Activated CD4-positive, alpha-beta memory T cell treated with anti-CD3 and anti-CD28 coated beads for 36 hours (primary cell): ENCODE data around the gene AGPAT4. TPM values are rescaled to one million over a fixed set of nuclear protein-coding genes. Genes with fewer than 3 reads are reported as not detected.

Experiments used
- CTCF ChIA-PET: fragments of 350-600 bp; sonication (Branson Sonifier 250); formaldehyde crosslinking; loops from one replicate; lab custom pipeline; 2021; ENCODE audit warnings: antibody characterized with exemption, inconsistent platforms; lab: Charles Lee
- POLR2A ChIA-PET: fragments of 350-600 bp; sonication (Branson Sonifier 250); formaldehyde crosslinking; loops from one replicate; lab custom pipeline; 2021; ENCODE audit warnings: antibody characterized with exemption; lab: Charles Lee
- DNase-seq: peaks from one replicate; pipeline ENCODE4 v3.0.0-alpha.2; 2020
- H3K27ac Mint-ChIP-seq: one replicate; pipeline ENCODE4 v1.8.0; 2021; ENCODE audit warnings: mixed read lengths
- H3K27me3 Mint-ChIP-seq: one replicate; pipeline ENCODE4 v1.8.0; 2021; ENCODE audit warnings: mixed read lengths
- H3K36me3 Mint-ChIP-seq: one replicate; pipeline ENCODE4 v1.8.0; 2021; ENCODE audit warnings: mixed read lengths
- H3K4me1 Mint-ChIP-seq: one replicate; pipeline ENCODE4 v1.8.0; 2021; ENCODE audit warnings: low read depth, mixed read lengths
- H3K4me3 Mint-ChIP-seq: one replicate; pipeline ENCODE4 v1.8.0; 2021; ENCODE audit warnings: mild to moderate bottlenecking, mixed read lengths
- H3K9me3 Mint-ChIP-seq: one replicate; pipeline ENCODE4 v1.8.0; 2021; ENCODE audit warnings: mixed read lengths
- intact Hi-C: fragments of 100-400 bp; cut with micrococcal nuclease; formaldehyde crosslinking; loops from one replicate; pipeline ENCODE4 v1.15.1; 2023
- total RNA-seq, 2 experiments: library from RNA; stranded (reverse); gene quantifications; one replicate each; pipeline ENCODE4 v1.2.3, GENCODE V29; 2021

AGPAT4 gene
- total RNA-seq, 2 experiments from 2014 or later, result 4.7 to 5.6 TPM

GRCh38 chr6:161137839-161138542 is 135.9 kb downstream of the AGPAT4 start:
- peaks cover 4% of the 10 kb centered on the region for H3K36me3 Mint-ChIP-seq
- H3K4me3 Mint-ChIP-seq, result no peak overlapping the region
- H3K27ac Mint-ChIP-seq, result no peak overlapping the region
- H3K9me3 Mint-ChIP-seq, result no peaks in the 10 kb centered on the region
- ChIA-PET CTCF (interaction anchor here (1.0 to 1.5 kb wide), 2 partner anchors 233 to 235 kb away, joined by 4 to 6 read pairs; no protein-coding TSS in a partner anchor), POLR2A (interaction anchor here (0.6 kb wide), 1 partner anchor 135 kb away, joined by 3 read pairs; no protein-coding TSS in a partner anchor)
- no peaks in the 10 kb centered on the region for H3K27me3 Mint-ChIP-seq
- intact Hi-C loops, result no loop called here
- DNase-seq, result no peak
- no peaks in the 10 kb centered on the region for H3K4me1 Mint-ChIP-seq

GRCh38 chr6:161137320-161137719 is 136.5 kb downstream of the AGPAT4 start:
- Mint-ChIP-seq H3K36me3 (peaks cover 3% of the 10 kb centered on the region), H3K27me3 (no peaks in the 10 kb centered on the region), H3K9me3 (no peaks in the 10 kb centered on the region), H3K27ac (no peak overlapping the region), H3K4me3 (no peak overlapping the region), H3K4me1 (no peaks in the 10 kb centered on the region)
- intact Hi-C loops, result no loop called here
- ChIA-PET POLR2A (no interaction called here), CTCF (no interaction called here)
- DNase-seq, result no peak

- no peak overlapping the region for H3K4me3 Mint-ChIP-seq
- no peaks in the 10 kb centered on the region for H3K27me3 Mint-ChIP-seq
- intact Hi-C loops, result no loop called here
- H3K27ac Mint-ChIP-seq, result no peak overlapping the region
- ChIA-PET POLR2A (no interaction called here), CTCF (no interaction called here)
- no peaks in the 10 kb centered on the region for H3K9me3 Mint-ChIP-seq
- no peaks in the 10 kb centered on the region for H3K4me1 Mint-ChIP-seq
- H3K36me3 Mint-ChIP-seq, result peaks cover 3% of the 10 kb centered on the region
- no peak for DNase-seq
Observed at GRCh38 chr6:161136655-161137054, 137.2 kb downstream of the AGPAT4 start.

- Mint-ChIP-seq H3K4me1 (no peaks in the 10 kb centered on the region), H3K27ac (no peak overlapping the region), H3K4me3 (no peak overlapping the region), H3K9me3 (no peaks in the 10 kb centered on the region), H3K27me3 (no peaks in the 10 kb centered on the region), H3K36me3 (peaks cover 3% of the 10 kb centered on the region)
- intact Hi-C loops, result no loop called here
- POLR2A ChIA-PET, result no interaction called here
- DNase-seq, result no peak
- CTCF ChIA-PET, result interaction anchor here (1.3 kb wide), 1 partner anchor 205 kb away, joined by 3 read pairs; no protein-coding TSS in a partner anchor
Observed at GRCh38 chr6:161135695-161136591, 137.9 kb downstream of the AGPAT4 start.

- Mint-ChIP-seq H3K27ac (no peak overlapping the region), H3K9me3 (no peaks in the 10 kb centered on the region), H3K4me1 (no peaks in the 10 kb centered on the region), H3K36me3 (peaks cover 9% of the 10 kb centered on the region), H3K4me3 (no peak overlapping the region), H3K27me3 (no peaks in the 10 kb centered on the region)
- POLR2A ChIA-PET, result no interaction called here
- intact Hi-C loops, result no loop called here
- no peak for DNase-seq
- CTCF ChIA-PET, result interaction anchor here (1.3 kb wide), 1 partner anchor 204 kb away, joined by 3 read pairs; no protein-coding TSS in a partner anchor
Observed at GRCh38 chr6:161134550-161135298, 139.1 kb downstream of the AGPAT4 start.

- no peak overlapping the region for H3K27ac Mint-ChIP-seq
- ChIA-PET CTCF (no interaction called here), POLR2A (no interaction called here)
- no peak overlapping the region for H3K4me3 Mint-ChIP-seq
- no peak for DNase-seq
- peaks cover 4% of the 10 kb centered on the region for H3K4me1 Mint-ChIP-seq
- no peaks in the 10 kb centered on the region for H3K9me3 Mint-ChIP-seq
- H3K27me3 Mint-ChIP-seq, result no peaks in the 10 kb centered on the region
- intact Hi-C loops, result no loop called here
- peaks cover 11% of the 10 kb centered on the region for H3K36me3 Mint-ChIP-seq
Observed at GRCh38 chr6:161133963-161134362, 139.9 kb downstream of the AGPAT4 start.

GRCh38 chr6:161132384-161132783 is 141.5 kb downstream of the AGPAT4 start:
- intact Hi-C loops, result no loop called here
- H3K27me3 Mint-ChIP-seq, result no peaks in the 10 kb centered on the region
- peaks cover 16% of the 10 kb centered on the region for H3K4me1 Mint-ChIP-seq
- no peak for DNase-seq
- H3K36me3 Mint-ChIP-seq, result peaks cover 14% of the 10 kb centered on the region
- H3K4me3 Mint-ChIP-seq, result no peak overlapping the region
- no peak overlapping the region for H3K27ac Mint-ChIP-seq
- ChIA-PET POLR2A (no interaction called here), CTCF (no interaction called here)
- no peaks in the 10 kb centered on the region for H3K9me3 Mint-ChIP-seq

- Mint-ChIP-seq H3K27me3 (no peaks in the 10 kb centered on the region), H3K27ac (no peak overlapping the region), H3K4me3 (no peak overlapping the region), H3K9me3 (no peaks in the 10 kb centered on the region), H3K36me3 (peaks cover 21% of the 10 kb centered on the region), H3K4me1 (peaks cover 16% of the 10 kb centered on the region)
- POLR2A ChIA-PET, result no interaction called here
- no peak for DNase-seq
- intact Hi-C loops, result no loop called here
- CTCF ChIA-PET, result no interaction called here
Observed at GRCh38 chr6:161130967-161131766, 142.7 kb downstream of the AGPAT4 start.

- no peak overlapping the region for H3K27ac Mint-ChIP-seq
- POLR2A ChIA-PET, result no interaction called here
- peaks cover 1% of the 10 kb centered on the region for H3K9me3 Mint-ChIP-seq
- peaks cover 16% of the 10 kb centered on the region for H3K4me1 Mint-ChIP-seq
- CTCF ChIA-PET, result no interaction called here
- intact Hi-C loops, result no loop called here
- DNase-seq, result no peak
- no peak overlapping the region for H3K4me3 Mint-ChIP-seq
- peaks cover 27% of the 10 kb centered on the region for H3K36me3 Mint-ChIP-seq
- no peaks in the 10 kb centered on the region for H3K27me3 Mint-ChIP-seq
Observed at GRCh38 chr6:161130541-161130940, 143.3 kb downstream of the AGPAT4 start.

GRCh38 chr6:161128680-161129196 is 145.1 kb downstream of the AGPAT4 start:
- no peaks in the 10 kb centered on the region for H3K27me3 Mint-ChIP-seq
- intact Hi-C loops, result loop anchor here (1.0 to 5.0 kb wide), 2 partner anchors 48 to 99 kb away; no protein-coding TSS in a partner anchor
- no peak overlapping the region for H3K4me3 Mint-ChIP-seq
- ChIA-PET POLR2A (interaction anchor here (0.8 to 1.5 kb wide), 4 partner anchors 13 to 145 kb away, joined by 3 to 4 read pairs (median 4); partner anchors contain the start of gene AGPAT4), CTCF (interaction anchor here (0.8 kb wide), 1 partner anchor 136 kb away, joined by 3 read pairs; no protein-coding TSS in a partner anchor)
- peaks cover 16% of the 10 kb centered on the region for H3K4me1 Mint-ChIP-seq
- H3K9me3 Mint-ChIP-seq, result peaks cover 11% of the 10 kb centered on the region
- peak; percentile 62 for DNase-seq
- peak overlapping the region; percentile 85 for H3K27ac Mint-ChIP-seq
- peaks cover 44% of the 10 kb centered on the region for H3K36me3 Mint-ChIP-seq

- DNase-seq, result no peak
- H3K4me3 Mint-ChIP-seq, result no peak overlapping the region
- H3K27ac Mint-ChIP-seq, result peak overlapping the region; percentile 85
- peaks cover 16% of the 10 kb centered on the region for H3K4me1 Mint-ChIP-seq
- ChIA-PET CTCF (interaction anchor here (0.8 to 1.2 kb wide), 2 partner anchors 52 to 135 kb away, joined by 3 read pairs; no protein-coding TSS in a partner anchor), POLR2A (interaction anchor here (0.8 to 1.5 kb wide), 4 partner anchors 12 to 146 kb away, joined by 3 to 4 read pairs (median 4); partner anchors contain the start of gene AGPAT4)
- H3K36me3 Mint-ChIP-seq, result peaks cover 49% of the 10 kb centered on the region
- H3K27me3 Mint-ChIP-seq, result no peaks in the 10 kb centered on the region
- intact Hi-C loops, result loop anchor here (1.0 to 5.0 kb wide), 2 partner anchors 48 to 99 kb away; no protein-coding TSS in a partner anchor
- peaks cover 16% of the 10 kb centered on the region for H3K9me3 Mint-ChIP-seq
Observed at GRCh38 chr6:161128230-161128629, 145.6 kb downstream of the AGPAT4 start.
